Mucosa of descending colon (tissue), 3 donors: ENCODE results near the gene PSMG3. TPM values are rescaled to one million over a fixed set of nuclear protein-coding genes. Genes with fewer than 3 reads are reported as not detected.

Experiments used
- ATAC-seq: fragments of 200-7000 bp; cut with Tn5 transposase; one replicate; pipeline ENCODE4 v1.9.1; 2020; ENCODE audit warnings: mild to moderate bottlenecking, moderate library complexity
- DNase-seq, 3 donors: peaks; one replicate each; pipeline ENCODE4 v3.0.0-alpha.2; 2020
- H3K36me3 ChIP-seq: fragments of 200-600 bp; one replicate; pipeline ENCODE4 v1.8.0; 2021; ENCODE audit warnings: low read depth, mild to moderate bottlenecking
- H3K4me1 ChIP-seq: fragments of 200-600 bp; one replicate; pipeline ENCODE4 v1.8.0; 2021; ENCODE audit warnings: low read depth, mild to moderate bottlenecking
- H3K4me3 ChIP-seq: fragments of 200-600 bp; one replicate; pipeline ENCODE4 v1.8.0; 2021; ENCODE audit warnings: mild to moderate bottlenecking
- H3K9me3 ChIP-seq: fragments of 200-600 bp; one replicate; pipeline ENCODE4 v1.8.0; 2021; ENCODE audit warnings: mild to moderate bottlenecking
- CTCF ChIP-seq: fragments of 200-600 bp; IDR thresholded peaks from one replicate; pipeline ENCODE4 v1.8.0; 2022; ENCODE audit warnings: antibody characterized with exemption, mild to moderate bottlenecking
- intact Hi-C, 2 donors: fragments of 100-400 bp; cut with DNase I in 1 of 2; cut with micrococcal nuclease in 1 of 2; formaldehyde crosslinking; loops; one replicate each; pipeline versions ENCODE4 v1.11.0 to v1.11.1; 2022; cut with DNase I, micrococcal nuclease
- total RNA-seq, 3 donors: library from RNA; stranded (reverse); fragmentation: NEBNext Ultra II Directional in 2 of 3; extraction: Animal tissue kit (Norgen Biotek cat#: 25700) in 2 of 3; gene quantifications; one replicate each; pipeline versions ENCODE4 v1.2.1 to v1.2.4, GENCODE V29; 2021 to 2023
- donor health status: DM: no; HTN: no; CAD: no; lungs with moderate emphysema.
- donor health status: DM: no; HTN: no; CAD: no.
- donor health status: DM: no; HTN: yes; CAD: no.

The PSMG3 gene
- total RNA-seq, 3 donors from 2014 or later: 22.6 to 26.0 (median 22.9) TPM

GRCh38 chr7:1607001-1607400 lies 37.2 kb upstream of the PSMG3 start:
- Histone ChIP-seq H3K36me3 (no peaks in the 10 kb centered on the region), H3K4me1 (no peaks in the 10 kb centered on the region), H3K9me3 (no peaks in the 10 kb centered on the region), H3K4me3 (no peak overlapping the region)
- no peak for ATAC-seq
- no peak for DNase-seq
- intact Hi-C loops: no loop called here
- TF ChIP-seq CTCF: no peak

DNA sequence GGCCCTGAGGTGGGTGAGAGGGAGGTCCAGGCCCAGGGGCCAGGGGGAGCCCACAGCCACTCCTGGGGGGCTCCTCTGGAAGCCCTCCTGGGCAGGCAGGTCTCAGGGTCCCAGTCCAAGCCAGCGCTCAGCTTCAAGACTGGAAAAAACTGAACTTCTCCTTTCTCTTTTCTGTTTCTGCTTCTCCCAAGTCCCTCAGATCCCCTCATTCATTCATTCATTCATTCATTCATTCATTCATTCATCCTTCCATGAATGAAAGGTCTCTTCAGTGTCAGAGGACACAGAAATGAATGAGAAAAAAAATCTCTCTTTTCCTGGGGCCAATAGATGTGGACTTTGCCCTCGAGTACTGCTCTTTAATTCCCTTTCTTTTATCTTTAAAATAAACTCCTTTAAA lies 34.6 kb upstream of the PSMG3 start:
- TF ChIP-seq CTCF: no peak
- DNase-seq: no peak
- intact Hi-C loops: no loop called here
- H3K36me3 ChIP-seq: no peaks in the 10 kb centered on the region
- no peak overlapping the region for H3K4me3 ChIP-seq
- H3K9me3 ChIP-seq: no peaks in the 10 kb centered on the region
- no peak for ATAC-seq
- H3K4me1 ChIP-seq: no peaks in the 10 kb centered on the region

DNA sequence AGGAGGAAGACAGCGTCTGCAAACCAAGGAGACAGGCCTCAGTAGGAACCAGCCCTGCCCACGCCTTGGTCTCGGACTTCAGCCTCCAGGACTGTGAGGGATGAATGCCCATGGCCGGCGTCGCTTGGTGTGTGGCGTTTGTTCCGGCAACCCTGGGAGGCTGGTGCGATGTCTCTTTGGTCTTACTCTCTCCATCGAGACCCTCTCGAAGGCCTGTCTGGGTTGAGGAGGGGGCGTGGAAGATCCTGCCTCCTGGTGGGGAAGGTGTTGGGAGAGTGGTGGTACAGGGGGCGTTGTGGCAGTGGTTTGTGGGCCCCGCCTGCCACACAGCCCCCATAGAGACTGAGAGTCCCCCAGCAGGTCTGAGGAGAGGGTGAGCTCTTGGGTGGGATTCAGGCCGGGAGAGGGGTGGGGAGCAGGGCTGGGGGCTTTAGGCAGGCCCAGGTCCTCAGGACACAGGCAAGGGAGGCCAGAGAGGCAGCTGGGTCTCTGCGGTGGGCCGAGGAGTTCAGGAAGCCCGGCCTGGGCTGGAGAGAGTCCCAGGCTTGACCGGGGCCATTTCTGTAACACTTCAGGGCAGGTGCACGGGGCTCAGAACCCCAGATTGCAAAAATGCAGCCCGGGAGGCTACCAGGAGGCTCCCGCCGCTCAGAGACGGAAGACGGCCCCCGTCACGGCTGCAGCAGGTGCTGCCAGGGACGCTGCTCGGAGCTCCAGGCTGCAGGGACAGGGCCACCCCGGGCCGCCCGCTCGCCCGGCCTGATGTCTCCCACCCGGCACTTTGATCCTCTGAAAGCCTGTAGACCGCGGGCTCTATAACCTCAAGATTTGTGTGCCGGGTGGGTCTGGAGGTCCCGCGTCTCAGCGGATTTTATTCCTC lies 33.8 kb upstream of the PSMG3 start:
- H3K36me3 ChIP-seq: no peaks in the 10 kb centered on the region
- TF ChIP-seq CTCF: no peak
- intact Hi-C loops: no loop called here
- DNase-seq (no peak), ATAC-seq (no peak)
- H3K4me3 ChIP-seq: no peak overlapping the region
- H3K9me3 ChIP-seq: no peaks in the 10 kb centered on the region
- no peaks in the 10 kb centered on the region for H3K4me1 ChIP-seq

GRCh38 chr7:1602386-1602785 lies 32.6 kb upstream of the PSMG3 start:
- H3K36me3 ChIP-seq: no peaks in the 10 kb centered on the region
- H3K4me3 ChIP-seq: no peak overlapping the region
- H3K4me1 ChIP-seq: no peaks in the 10 kb centered on the region
- no peaks in the 10 kb centered on the region for H3K9me3 ChIP-seq
- intact Hi-C loops: no loop called here
- no peak for TF ChIP-seq CTCF
- ATAC-seq (no peak), DNase-seq (no peak)

- ATAC-seq (no peak), DNase-seq (no peak)
- H3K4me1 ChIP-seq: no peaks in the 10 kb centered on the region
- intact Hi-C loops: no loop called here
- no peaks in the 10 kb centered on the region for H3K36me3 ChIP-seq
- H3K9me3 ChIP-seq: no peaks in the 10 kb centered on the region
- TF ChIP-seq CTCF: no peak
- no peak overlapping the region for H3K4me3 ChIP-seq
These were observed 32.1 kb upstream of the PSMG3 start for GRCh38 chr7:1601956-1602355.
